ENCODE data around the gene SCFD1. TPM values are rescaled to one million over a fixed set of nuclear protein-coding genes. Genes with fewer than 3 reads are reported as not detected.
"Not testable (repeated sequence)": the region's sequence is repeated elsewhere in the genome, so short reads cannot be mapped to it uniquely, and the experiment has no call there.

Gene SCFD1
- total and polyA plus RNA-seq, 10 of the 15 experiments (the other 5 are each of a cell fraction or from before 2014, with no cell fraction given): 61.5 to 98.4 (median 82.5) TPM

- TF ChIP-seq BRCA1 (IDR thresholded peaks at IDR 0.05; ENCODE audit: low read depth, low read length): no peak
- TF ChIP-seq NRF1 (conservative IDR thresholded peaks at IDR 0.05; ENCODE audit: low read depth, low read length): no peak
- no peak for TF ChIP-seq TCF12 (IDR thresholded peaks at IDR 0.05; ENCODE audit: low read depth, low read length)
- TF ChIP-seq RCOR1 (conservative IDR thresholded peaks at IDR 0.05; ENCODE audit: low read depth, low read length): no peak
- no peak for TF ChIP-seq NFIC (IDR thresholded peaks at IDR 0.05; ENCODE audit: low read depth, low read length)
- Histone ChIP-seq H3K4me2 (ENCODE audit: control insufficient read depth, insufficient read depth) (no peak overlapping the region), H3K9me3 (replicated peaks; ENCODE audit: control insufficient read depth, insufficient read depth, low read length) (no peaks in the 10 kb centered on the region), H3K4me3 (no peak overlapping the region), H3K79me2 (ENCODE audit: control insufficient read depth, insufficient read depth, low read length) (no peaks in the 10 kb centered on the region), H3K4me1 (ENCODE audit: control insufficient read depth, insufficient read depth, low read length) (no peaks in the 10 kb centered on the region), H3K27ac (ENCODE audit: control insufficient read depth, insufficient read depth) (no peak overlapping the region), H2AFZ (ENCODE audit: control insufficient read depth, low read depth, low read length) (no peak overlapping the region), H3K27me3 (replicated peaks in 1 of 2; ENCODE audit: control insufficient read depth in 2 of 2, insufficient read depth in 2 of 2, low read length in 1 of 2) (no peaks in the 10 kb centered on the region), H4K20me1 (ENCODE audit: control insufficient read depth, insufficient read depth) (no peaks in the 10 kb centered on the region), H3K36me3 (ENCODE audit: control insufficient read depth in 2 of 2, insufficient read depth in 2 of 2, low read length in 1 of 2) (peaks cover 8 to 40% of the 10 kb centered on the region in 2 experiments), H3K9ac (ENCODE audit: control insufficient read depth, insufficient read depth, low read length) (no peak overlapping the region)
- no peak for DNase-seq (ENCODE audit: low read depth, low spot score)
- in situ Hi-C loops (cut with MboI): no loop called here
- ChIA-PET SMC1A (ENCODE audit: uncharacterized antibody, unreplicated experiment) (no interaction called here), CTCF (no interaction called here), POLR2A (interaction anchor here (0.6 to 1.1 kb wide), 2 partner anchors 19 to 40 kb away, joined by 3 read pairs; partner anchors contain the start of gene SCFD1), RAD21 (ENCODE audit: unreplicated experiment) (no interaction called here)
- FAIRE-seq: no peak
- BruUV-seq (replicated peaks): no TSS peak
- intact Hi-C loops (cut with micrococcal nuclease; ENCODE audit: unreplicated experiment): no loop called here
- 98% methylated on average over 3 of the region's 3 CpGs for WGBS (ENCODE audit: insufficient coverage, insufficient replicate concordance, low lambda C conversion rate, missing lambda C conversion rate)
- no peak for ATAC-seq
These were observed 18.7 kb upstream of the SCFD1 start for GRCh38 chr14:30603402-30603801.

DNA sequence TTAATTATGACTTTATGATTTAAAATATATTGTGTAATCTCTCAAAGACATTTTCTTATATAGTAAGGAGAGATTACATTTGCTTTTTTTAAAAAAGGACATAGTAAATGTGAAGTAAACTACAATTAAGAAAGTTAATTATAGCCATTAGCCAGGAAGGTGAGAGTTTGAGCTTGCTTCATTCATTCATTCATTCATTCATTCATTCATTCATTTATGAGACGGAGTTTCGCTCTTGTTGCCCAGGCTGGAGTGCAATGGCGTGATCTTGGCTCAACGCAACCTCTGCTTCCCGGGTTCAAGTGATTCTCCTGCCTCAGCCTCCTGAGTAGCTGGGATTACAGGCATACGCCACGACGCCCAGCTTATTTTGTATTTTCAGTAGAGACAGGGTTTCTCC, 17.4 kb upstream of the SCFD1 start:
- POLR2A ChIA-PET; H3K9me3 ChIP-seq (replicated peaks; ENCODE audit: control insufficient read depth, insufficient read depth, low read length); H4K20me1 ChIP-seq (ENCODE audit: control insufficient read depth, insufficient read depth); ATAC-seq; H3K79me2 ChIP-seq (ENCODE audit: control insufficient read depth, insufficient read depth, low read length); H3K4me3 ChIP-seq; FAIRE-seq; BruUV-seq (replicated peaks); H3K9ac ChIP-seq (ENCODE audit: control insufficient read depth, insufficient read depth, low read length); DNase-seq (ENCODE audit: low read depth, low spot score); H3K4me1 ChIP-seq (ENCODE audit: control insufficient read depth, insufficient read depth, low read length); in situ Hi-C loops (cut with MboI); H2AFZ ChIP-seq (ENCODE audit: control insufficient read depth, low read depth, low read length); intact Hi-C loops (cut with micrococcal nuclease; ENCODE audit: unreplicated experiment); H3K27ac ChIP-seq (ENCODE audit: control insufficient read depth, insufficient read depth); H3K4me2 ChIP-seq (ENCODE audit: control insufficient read depth, insufficient read depth); H3K27me3 ChIP-seq (replicated peaks in 1 of 2; ENCODE audit: control insufficient read depth in 2 of 2, insufficient read depth in 2 of 2, low read length in 1 of 2): not testable (repeated sequence)
- peaks cover 8 to 40% of the 10 kb centered on the region in 2 experiments for H3K36me3 ChIP-seq (ENCODE audit: control insufficient read depth in 2 of 2, insufficient read depth in 2 of 2, low read length in 1 of 2)
- ChIA-PET SMC1A (ENCODE audit: uncharacterized antibody, unreplicated experiment) (interaction anchor here (0.9 kb wide), 1 partner anchor 73 kb away, joined by 3 read pairs; no protein-coding TSS in a partner anchor), RAD21 (ENCODE audit: unreplicated experiment) (interaction anchor here (0.8 kb wide), 1 partner anchor 11 kb away, joined by 3 read pairs; no protein-coding TSS in a partner anchor), CTCF (interaction anchor here (0.8 kb wide), 1 partner anchor 51 kb away, joined by 3 read pairs; no protein-coding TSS in a partner anchor)
- WGBS (ENCODE audit: insufficient coverage, insufficient replicate concordance, low lambda C conversion rate, missing lambda C conversion rate): 98% methylated on average over 8 of the region's 8 CpGs
- TF ChIP-seq ZNF24 (IDR thresholded peaks at IDR 0.05): peak; percentile 91
